Stomach (tissue), 9 donors: ENCODE results near the gene OMP. TPM values are rescaled to one million over a fixed set of nuclear protein-coding genes. Genes with fewer than 3 reads are reported as not detected.

Experiments used
- DNase-seq, 2 donors: peaks; one replicate each; pipeline versions ENCODE4 v3.0.0 to v3.0.0-alpha.2; 2013 to 2019
- H3K27ac ChIP-seq, 5 donors: fragments of 200-600 bp in 4 of 5; sonication (generic) in 4 of 5; one replicate each; pipeline ENCODE4 v1.5.1; 2013 to 2019; ENCODE audit warnings: mild to moderate bottlenecking in 1 of 5, moderate library complexity in 1 of 5
- H3K27me3 ChIP-seq, 3 donors: fragments of 200-600 bp; sonication (generic); one replicate each; pipeline ENCODE4 v1.5.1; 2017 to 2019; ENCODE audit warnings: mixed run types in 1 of 3
- H3K36me3 ChIP-seq, 4 donors: fragments of 200-600 bp; sonication (generic); 1 replicate in 3 of 4; 2 replicates in 1 of 4; pipeline ENCODE4 v1.5.1; 2016 to 2019
- H3K4me1 ChIP-seq, 4 donors: fragments of 200-600 bp; sonication (generic); one replicate each; pipeline ENCODE4 v1.5.1; 2016 to 2019
- H3K4me3 ChIP-seq, 4 donors: fragments of 200-600 bp; sonication (generic) in 3 of 4; one replicate each; pipeline ENCODE4 v1.5.1; 2016 to 2019; ENCODE audit warnings: mild to moderate bottlenecking in 1 of 4
- H3K9me3 ChIP-seq, 4 donors: fragments of 200-600 bp; sonication (generic); one replicate each; pipeline ENCODE4 v1.5.1; 2016 to 2019
- EP300 ChIP-seq: sonication (generic); formaldehyde crosslinking; IDR thresholded peaks from one replicate; pipeline ENCODE4 v1.6.1; 2017; ENCODE audit warnings: antibody characterized with exemption
- POLR2A ChIP-seq, 4 donors: fragments of 450-650 bp; IDR thresholded peaks; one replicate each; pipeline ENCODE4 v1.6.1; 2016; ENCODE audit warnings: antibody characterized with exemption in 4 of 4, control low read depth in 2 of 4, mild to moderate bottlenecking in 1 of 4, moderate library complexity in 1 of 4
- POLR2AphosphoS5 ChIP-seq, 3 donors: sonication (generic); formaldehyde crosslinking; IDR thresholded peaks; one replicate each; pipeline ENCODE4 v1.6.1; 2016; ENCODE audit warnings: antibody characterized with exemption in 3 of 3
- WGBS, 5 donors: extraction: QIAGEN DNeasy Blood & Tissue Kit in 3 of 5; methylation state at CpG; one replicate each; pipeline versions ENCODE4 v1.1.5 to v1.1.7; 2013 to 2018; 5-methylcytosine and 5-hydroxymethylcytosine counted together
- intact Hi-C: fragments of 100-400 bp; cut with DNase I; formaldehyde crosslinking; loops from one replicate; pipeline ENCODE4 v1.15.1; 2023; ENCODE audit warnings: low total_unique reads
- polyA plus RNA-seq, 3 donors: library from polyadenylated mRNA; stranded (reverse); fragments of 200-250 nt; gene quantifications; one replicate each; pipeline ENCODE4 v1.2.3, GENCODE V29; 2013
- total RNA-seq, 5 donors: library from RNA; depleted of rRNA; stranded (reverse); fragments of >200 nt; gene quantifications; one replicate each; pipeline versions ENCODE4 v1.1.0 to v1.2.3, GENCODE V29; 2014 to 2016
- TF ChIP-seq, protein P1 (sequence below), 7 experiments: fragments of 450-650 bp in 4 of 7; fragments of 200-600 bp in 3 of 7; sonication (generic) in 3 of 7; IDR thresholded peaks; one replicate each; pipeline ENCODE4 v1.5.1; 2016 to 2019; ENCODE audit warnings: antibody characterized with exemption in 7 of 7, control low read depth in 2 of 7, mild to moderate bottlenecking in 1 of 7
- donor health status: healthy with polysubstance abuse.
- donor health status: Bipolar disorder and iron deficiency.
- donor health status: healthy.

The OMP gene
- total and polyA plus RNA-seq, 8 donors = 1.1 to 63.7 (median 16.4) TPM; not detected in 3

DNA sequence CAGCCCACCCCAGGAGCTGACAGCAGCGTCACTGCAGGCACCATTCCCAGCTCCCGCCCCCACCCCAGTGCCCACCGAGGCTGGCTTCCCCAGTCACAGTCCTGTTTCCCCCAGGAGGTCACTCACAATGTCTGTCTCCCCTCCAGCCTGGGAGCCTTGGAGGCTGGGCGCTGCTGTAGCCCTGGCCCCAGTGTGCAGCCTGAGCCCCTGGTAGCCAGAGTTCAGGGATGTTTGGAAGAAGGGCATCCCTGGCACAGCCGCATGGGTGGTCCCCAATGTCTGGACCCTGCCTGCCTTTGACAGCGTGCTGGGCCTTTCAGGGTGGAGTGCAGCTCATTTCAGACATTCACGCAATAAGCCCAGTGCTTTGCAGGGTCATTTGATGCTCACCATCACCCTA lies 31.6 kb upstream of the OMP start:
- Histone ChIP-seq H3K4me3 (no peak overlapping the region), H3K27ac (peak overlapping the region; percentile 22 to 94 (median 86)), H3K36me3 (no peaks in the 10 kb centered on the region), H3K9me3 (no peaks in the 10 kb centered on the region), H3K27me3 (no peaks in the 10 kb centered on the region), H3K4me1 (peaks cover 53 to 90% (median 85%) of the 10 kb centered on the region in 4 donors)
- no peak for DNase-seq
- intact Hi-C loops = no loop called here
- TF ChIP-seq, protein P1, sequence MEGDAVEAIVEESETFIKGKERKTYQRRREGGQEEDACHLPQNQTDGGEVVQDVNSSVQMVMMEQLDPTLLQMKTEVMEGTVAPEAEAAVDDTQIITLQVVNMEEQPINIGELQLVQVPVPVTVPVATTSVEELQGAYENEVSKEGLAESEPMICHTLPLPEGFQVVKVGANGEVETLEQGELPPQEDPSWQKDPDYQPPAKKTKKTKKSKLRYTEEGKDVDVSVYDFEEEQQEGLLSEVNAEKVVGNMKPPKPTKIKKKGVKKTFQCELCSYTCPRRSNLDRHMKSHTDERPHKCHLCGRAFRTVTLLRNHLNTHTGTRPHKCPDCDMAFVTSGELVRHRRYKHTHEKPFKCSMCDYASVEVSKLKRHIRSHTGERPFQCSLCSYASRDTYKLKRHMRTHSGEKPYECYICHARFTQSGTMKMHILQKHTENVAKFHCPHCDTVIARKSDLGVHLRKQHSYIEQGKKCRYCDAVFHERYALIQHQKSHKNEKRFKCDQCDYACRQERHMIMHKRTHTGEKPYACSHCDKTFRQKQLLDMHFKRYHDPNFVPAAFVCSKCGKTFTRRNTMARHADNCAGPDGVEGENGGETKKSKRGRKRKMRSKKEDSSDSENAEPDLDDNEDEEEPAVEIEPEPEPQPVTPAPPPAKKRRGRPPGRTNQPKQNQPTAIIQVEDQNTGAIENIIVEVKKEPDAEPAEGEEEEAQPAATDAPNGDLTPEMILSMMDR (IDR thresholded peaks at IDR 0.05) = no peak
- TF ChIP-seq EP300 (no peak), POLR2A (IDR thresholded peaks at IDR 0.05) (no peak), POLR2AphosphoS5 (IDR thresholded peaks at IDR 0.05) (no peak)
- WGBS, 5 donors = 80 to 90% (median 89%) methylated on average over 7 of the region's 7 CpGs

GRCh38 chr11:77071671-77072605 lies 30.7 kb upstream of the OMP start:
- Histone ChIP-seq H3K9me3 (no peaks in the 10 kb centered on the region), H3K36me3 (no peaks in the 10 kb centered on the region), H3K4me3 (no peak overlapping the region), H3K27me3 (no peaks in the 10 kb centered on the region), H3K4me1 (peaks cover 56 to 89% (median 84%) of the 10 kb centered on the region in 4 donors), H3K27ac (peak overlapping the region; percentile 82 to 94 (median 86))
- TF ChIP-seq, protein P1 (IDR thresholded peaks at IDR 0.05) = no peak
- TF ChIP-seq POLR2AphosphoS5 (IDR thresholded peaks at IDR 0.05) = no peak
- no peak for TF ChIP-seq EP300
- TF ChIP-seq POLR2A (IDR thresholded peaks at IDR 0.05) = no peak
- DNase-seq = peak in 1 of 2 donors; percentile 25
- intact Hi-C loops = no loop called here
- WGBS, 5 donors = 60 to 70% (median 66%) methylated on average over 13 to 15 of the region's 15 CpGs

DNA sequence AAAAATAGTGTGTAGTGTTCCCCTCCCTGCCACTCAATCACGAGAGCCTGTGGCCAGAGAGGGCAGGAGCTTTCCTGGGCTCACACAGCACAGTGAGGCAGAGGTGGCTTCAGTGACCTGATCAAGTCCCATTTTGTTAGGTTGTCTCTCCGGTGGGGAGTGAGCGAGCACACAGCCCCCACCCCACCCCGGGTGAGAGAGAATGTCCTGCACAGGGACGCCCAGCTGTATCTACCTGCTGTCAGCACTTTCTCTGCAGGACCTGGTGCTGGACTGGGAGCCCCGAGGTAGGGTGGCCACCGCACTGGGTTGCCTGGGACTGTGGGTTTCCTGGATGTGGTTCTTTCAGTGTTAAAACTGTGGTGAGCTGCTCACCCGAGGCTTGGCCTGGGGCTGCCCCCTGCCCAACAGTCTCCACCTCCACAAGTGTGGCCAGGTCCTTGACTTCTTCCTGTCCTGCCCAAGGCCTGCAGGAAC lies 29.8 kb upstream of the OMP start:
- H3K9me3 ChIP-seq = no peaks in the 10 kb centered on the region
- H3K4me3 ChIP-seq = no peak overlapping the region
- peaks cover 49 to 81% (median 75%) of the 10 kb centered on the region in 4 donors for H3K4me1 ChIP-seq
- TF ChIP-seq, protein P1 (IDR thresholded peaks at IDR 0.05) = no peak
- no peak for TF ChIP-seq POLR2AphosphoS5 (IDR thresholded peaks at IDR 0.05)
- no peak for TF ChIP-seq EP300
- TF ChIP-seq POLR2A (IDR thresholded peaks at IDR 0.05) = no peak
- 37 to 59% (median 44%) methylated on average over 6 to 8 of the region's 8 CpGs for WGBS, 5 donors
- H3K27ac ChIP-seq = peak overlapping the region; percentile 82 to 94 (median 86)
- no peaks in the 10 kb centered on the region for H3K27me3 ChIP-seq
- DNase-seq = peak in 1 of 2 donors; percentile 24
- H3K36me3 ChIP-seq = no peaks in the 10 kb centered on the region
- intact Hi-C loops = no loop called here

DNA sequence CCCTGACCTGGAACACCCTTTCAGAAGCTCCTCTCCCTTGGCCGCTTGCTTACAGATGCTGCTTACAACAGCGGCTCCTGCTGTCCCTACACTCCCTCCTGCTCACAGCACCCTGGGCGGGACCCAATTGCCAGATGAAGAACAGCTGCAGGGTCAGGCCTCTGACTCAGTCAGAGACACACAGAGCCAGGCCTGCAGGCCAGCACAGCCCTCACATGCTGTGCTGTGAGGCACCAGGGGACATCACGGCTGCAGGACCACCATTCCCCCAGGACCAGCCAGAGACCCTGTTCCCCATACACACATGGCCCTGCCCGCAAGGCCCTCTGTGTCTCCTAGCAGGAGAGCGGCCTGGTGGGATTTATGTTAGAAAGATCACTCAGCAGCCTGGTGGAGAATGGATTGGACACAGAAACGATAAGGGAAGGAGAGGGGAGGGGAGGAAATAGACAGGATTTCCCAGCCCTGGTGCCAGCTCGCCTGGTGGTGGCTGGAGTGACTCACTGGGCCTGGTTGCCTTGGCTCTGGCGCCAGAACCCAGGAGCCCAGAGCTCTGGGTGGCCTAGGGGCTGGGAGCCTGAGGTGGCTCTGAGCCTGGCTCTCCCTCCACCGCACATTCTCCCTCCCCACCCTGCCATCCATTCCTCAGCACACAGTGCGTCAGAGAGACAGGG lies 29.2 kb upstream of the OMP start:
- Histone ChIP-seq H3K36me3 (no peaks in the 10 kb centered on the region), H3K27me3 (no peaks in the 10 kb centered on the region), H3K27ac (peak overlapping the region; percentile 82 to 94 (median 86)), H3K4me1 (peaks cover 49 to 75% (median 69%) of the 10 kb centered on the region in 4 donors), H3K4me3 (no peak overlapping the region), H3K9me3 (no peaks in the 10 kb centered on the region)
- intact Hi-C loops = no loop called here
- DNase-seq = peak; percentile 77 to 94
- TF ChIP-seq POLR2AphosphoS5 (IDR thresholded peaks at IDR 0.05) (peak; percentile 58 to 88 (median 71)), POLR2A (IDR thresholded peaks at IDR 0.05) (no peak)
- TF ChIP-seq, protein P1 (IDR thresholded peaks at IDR 0.05) = peak in 3 of 7 experiments; percentile 20 to 52 (median 46)
- WGBS, 5 donors = 26 to 35% (median 32%) methylated on average over 8 to 11 of the region's 11 CpGs
